Measurements from ENCODE around the gene KCNV2.
"Not testable (repeated sequence)": the region's sequence is repeated elsewhere in the genome, so short reads cannot be mapped to it uniquely, and the experiment has no call there.

Gene KCNV2

GRCh38 chr9:2717385-2717784, at the start of gene KCNV2:
Gene KCNV2 (plus strand): TSS chr9:2717510. CDS start chr9:2717740, 230 bp downstream.
- no peak for DNase-seq

- DNase-seq = no peak
Measured at GRCh38 chr9:2673161-2673560, 44.1 kb upstream of the KCNV2 start.

- no peak for DNase-seq
Measured at GRCh38 chr9:2674141-2674824, 43.0 kb upstream of the KCNV2 start.

DNA sequence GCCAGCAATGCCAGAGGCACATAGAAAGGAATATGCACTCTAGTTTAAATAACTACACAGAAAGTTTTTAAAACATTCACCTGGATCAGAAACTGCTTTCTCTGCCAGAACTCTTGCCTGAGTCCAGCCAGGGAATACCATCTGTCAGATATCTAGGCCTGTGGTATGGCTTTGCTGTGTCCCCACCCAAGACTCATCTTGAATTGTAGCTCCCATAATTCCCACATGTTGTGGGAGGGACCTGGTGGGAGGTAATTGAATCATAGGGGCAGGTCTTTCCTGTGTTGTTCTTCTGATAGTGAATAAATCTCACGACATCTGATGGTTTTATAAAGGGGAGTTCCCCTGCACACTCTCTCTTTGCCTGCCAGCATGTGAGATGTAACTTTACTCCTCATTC, 41.5 kb upstream of the KCNV2 start:
- DNase-seq = no peak

DNA sequence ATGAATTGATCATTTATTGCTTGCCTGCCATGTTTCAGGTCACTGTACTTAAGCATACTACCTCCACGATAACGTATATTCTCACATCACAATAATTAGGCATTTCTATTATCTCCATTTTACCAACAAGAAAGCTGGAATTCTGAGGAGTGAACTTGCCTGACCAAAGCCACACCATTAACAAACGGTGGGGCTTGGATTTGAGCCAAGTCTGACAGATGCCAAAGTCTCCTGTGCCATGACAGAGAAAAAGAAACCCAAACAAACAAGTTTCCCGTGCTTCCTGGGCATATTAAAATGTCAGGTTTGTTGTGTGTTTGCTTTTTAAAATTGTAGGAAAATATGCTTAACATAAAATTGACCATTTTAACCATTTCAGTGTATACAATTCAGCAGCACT, 40.8 kb upstream of the KCNV2 start:
- no peak for DNase-seq

DNA sequence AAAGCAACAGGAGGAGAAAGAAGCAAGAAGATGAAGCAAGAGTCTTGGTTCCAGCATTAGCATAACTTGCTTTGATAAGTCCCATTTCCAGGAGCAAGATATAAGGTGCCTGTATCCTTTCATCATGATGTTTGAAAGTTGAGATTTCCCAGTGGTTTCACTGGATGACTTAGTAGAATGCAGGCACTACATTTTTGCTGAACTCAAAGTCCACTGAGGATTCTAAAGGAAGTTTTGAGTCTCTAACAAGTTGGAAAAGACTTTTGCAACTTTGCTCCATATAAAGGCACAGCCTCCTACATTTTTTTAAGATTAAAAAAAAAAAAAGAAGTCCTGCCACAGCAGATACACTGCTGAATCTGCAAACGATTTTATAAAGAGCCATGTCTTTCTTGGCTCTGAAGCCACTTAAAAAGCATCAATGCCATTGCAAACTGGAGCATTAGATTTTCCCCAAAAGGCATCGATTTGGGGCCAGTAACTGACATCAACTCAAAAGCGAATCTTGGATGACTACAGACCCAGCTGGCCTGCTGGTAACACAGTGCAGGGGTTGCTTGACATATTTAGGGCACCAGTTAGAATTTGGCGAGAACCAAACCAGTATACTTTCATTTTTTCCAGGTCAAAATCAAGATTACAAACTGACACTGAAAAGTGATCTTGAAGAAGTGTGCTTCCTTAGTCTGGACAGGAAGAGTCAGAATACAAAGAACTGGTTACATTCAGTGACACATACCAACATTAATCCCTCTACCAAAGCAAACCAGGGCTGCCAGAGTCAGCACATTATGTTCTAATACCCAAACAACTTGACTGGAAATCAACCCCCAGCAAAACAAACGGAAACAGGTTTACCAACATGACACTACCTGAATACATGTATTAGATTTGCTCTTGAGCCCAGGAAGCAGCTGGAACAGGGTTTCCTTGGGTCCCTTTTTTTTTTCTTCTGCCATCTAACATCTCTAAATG, 39.1 kb upstream of the KCNV2 start:
- DNase-seq = no peak

GRCh38 chr9:2679011-2679410, 38.3 kb upstream of the KCNV2 start:
- DNase-seq = no peak

- DNase-seq = no peak
Measured at GRCh38 chr9:2681981-2682380, 35.3 kb upstream of the KCNV2 start.

- DNase-seq = no peak
Measured at GRCh38 chr9:2686911-2687310, 30.4 kb upstream of the KCNV2 start.

DNA sequence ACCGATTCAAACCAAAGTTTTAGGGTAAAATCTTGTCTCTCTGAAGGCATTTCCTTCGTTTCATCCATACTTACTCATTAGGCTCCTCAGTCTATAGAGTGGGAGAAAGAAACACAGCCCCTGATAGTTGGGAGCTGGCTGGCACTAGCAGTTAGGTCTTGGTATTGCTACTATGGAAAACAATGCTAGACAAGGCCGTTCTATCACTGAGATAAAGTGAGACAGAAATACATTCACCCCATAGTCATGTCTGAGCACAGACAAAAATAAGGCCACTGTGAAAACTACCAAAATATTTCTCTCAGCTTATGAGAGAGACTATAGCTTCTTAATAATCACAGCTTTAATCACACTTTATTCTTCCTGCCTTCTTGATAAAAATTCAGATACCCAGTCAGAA, 28.7 kb upstream of the KCNV2 start:
- no peak for DNase-seq

- DNase-seq = no peak
Measured at GRCh38 chr9:2691212-2691611, 26.1 kb upstream of the KCNV2 start.

DNA sequence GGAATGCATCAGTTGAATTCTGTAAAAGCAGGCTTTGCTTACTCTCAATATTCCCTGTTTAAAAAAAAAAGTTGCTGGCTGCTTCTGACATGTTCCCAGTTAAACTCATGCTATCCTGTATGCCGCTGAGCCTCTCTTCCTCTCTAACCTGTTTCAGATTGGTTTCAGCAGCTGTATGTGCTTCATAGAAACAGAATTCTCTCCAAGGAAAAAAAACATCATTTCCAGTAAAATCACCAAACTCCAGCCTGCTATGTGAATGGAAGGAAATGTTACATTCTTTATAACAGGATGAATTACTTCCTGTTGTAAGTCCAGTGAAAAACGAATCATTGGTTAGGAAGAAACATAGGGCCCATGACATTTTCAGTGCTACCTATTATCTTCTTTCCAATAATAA, 25.7 kb upstream of the KCNV2 start:
- no peak for DNase-seq

- DNase-seq = no peak
Measured at GRCh38 chr9:2693056-2693455, 24.3 kb upstream of the KCNV2 start.

GRCh38 chr9:2697492-2697891, 19.8 kb upstream of the KCNV2 start:
- no peak for DNase-seq

- no peak for DNase-seq
Measured at GRCh38 chr9:2700398-2700797, 16.9 kb upstream of the KCNV2 start.

GRCh38 chr9:2700909-2701550, 16.3 kb upstream of the KCNV2 start:
- no peak for DNase-seq

- no peak for DNase-seq
Measured at GRCh38 chr9:2704504-2704903, 12.8 kb upstream of the KCNV2 start.

DNA sequence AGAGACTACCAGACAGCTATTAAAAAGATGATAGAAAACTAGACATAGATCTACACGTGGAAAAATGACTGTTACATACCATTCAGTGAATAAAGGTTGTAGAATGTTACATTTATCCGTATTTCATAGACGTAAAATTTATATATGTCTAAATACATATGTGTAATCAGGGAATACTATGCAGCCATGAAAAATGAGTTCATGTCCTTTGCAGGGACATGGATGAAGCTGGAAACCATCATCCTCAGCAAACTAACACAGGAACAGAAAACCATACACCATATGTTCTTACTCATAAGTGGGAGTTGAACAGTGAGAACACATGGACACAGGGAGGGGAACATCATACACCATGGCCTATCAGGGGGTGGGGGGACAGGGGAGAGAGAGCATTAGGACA, 10.1 kb upstream of the KCNV2 start:
- DNase-seq = not testable (repeated sequence)

- no peak for DNase-seq
Measured at GRCh38 chr9:2709645-2710101, 7.6 kb upstream of the KCNV2 start.

- no peak for DNase-seq
Measured at GRCh38 chr9:2711716-2712115, 5.6 kb upstream of the KCNV2 start.

DNA sequence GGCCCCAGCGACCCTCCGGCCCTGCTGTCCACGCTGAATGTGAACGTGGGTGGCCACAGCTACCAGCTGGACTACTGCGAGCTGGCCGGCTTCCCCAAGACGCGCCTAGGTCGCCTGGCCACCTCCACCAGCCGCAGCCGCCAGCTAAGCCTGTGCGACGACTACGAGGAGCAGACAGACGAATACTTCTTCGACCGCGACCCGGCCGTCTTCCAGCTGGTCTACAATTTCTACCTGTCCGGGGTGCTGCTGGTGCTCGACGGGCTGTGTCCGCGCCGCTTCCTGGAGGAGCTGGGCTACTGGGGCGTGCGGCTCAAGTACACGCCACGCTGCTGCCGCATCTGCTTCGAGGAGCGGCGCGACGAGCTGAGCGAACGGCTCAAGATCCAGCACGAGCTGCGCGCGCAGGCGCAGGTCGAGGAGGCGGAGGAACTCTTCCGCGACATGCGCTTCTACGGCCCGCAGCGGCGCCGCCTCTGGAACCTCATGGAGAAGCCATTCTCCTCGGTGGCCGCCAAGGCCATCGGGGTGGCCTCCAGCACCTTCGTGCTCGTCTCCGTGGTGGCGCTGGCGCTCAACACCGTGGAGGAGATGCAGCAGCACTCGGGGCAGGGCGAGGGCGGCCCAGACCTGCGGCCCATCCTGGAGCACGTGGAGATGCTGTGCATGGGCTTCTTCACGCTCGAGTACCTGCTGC, 839 bp downstream of the KCNV2 start:
- no peak for DNase-seq

GRCh38 chr9:2718698-2719033, 1.4 kb downstream of the KCNV2 start:
- no peak for DNase-seq

- DNase-seq = no peak
Measured at GRCh38 chr9:2720179-2720654, 2.9 kb downstream of the KCNV2 start.

Measured in activated CD4-positive, alpha-beta T cell treated with anti-CD3 and anti-CD28 coated beads, Interleukin-2, amount 50 U/mL, for 48 hours (primary cell).